HG02798 (cell line): ENCODE data around the gene DGKZ.

Experiments used
- ATAC-seq: cut with Tn5 transposase; IDR thresholded peaks from one replicate; pipeline ENCODE4 v1.9.1; 2021; ENCODE audit warnings: mild to moderate bottlenecking; ENCODE audit not compliant: unreplicated experiment, poor library complexity

The DGKZ gene

GRCh38 chr11:46345131-46345597 is 2.1 kb upstream of the DGKZ start:
- no peak for ATAC-seq

- ATAC-seq: no peak
Measured at GRCh38 chr11:46345881-46346484, 1.3 kb upstream of the DGKZ start.

GRCh38 chr11:46347637-46348311 is 511 bp downstream of the DGKZ start:
- ATAC-seq: no peak

GRCh38 chr11:46348566-46349401 is 1.5 kb downstream of the DGKZ start:
- ATAC-seq: no peak

GRCh38 chr11:46350695-46351094 is 3.4 kb downstream of the DGKZ start:
- no peak for ATAC-seq

- ATAC-seq: no peak
Measured at GRCh38 chr11:46351148-46351547, 3.9 kb downstream of the DGKZ start.

GRCh38 chr11:46351606-46352005 is 4.3 kb downstream of the DGKZ start:
- ATAC-seq: no peak

- no peak for ATAC-seq
Measured at GRCh38 chr11:46352063-46352841, 5.0 kb downstream of the DGKZ start.

GRCh38 chr11:46353698-46354097 is 6.4 kb downstream of the DGKZ start:
- ATAC-seq: no peak

GRCh38 chr11:46356924-46357482 is 9.7 kb downstream of the DGKZ start:
- ATAC-seq: no peak

- no peak for ATAC-seq
Measured at GRCh38 chr11:46357483-46357936, 10.2 kb downstream of the DGKZ start.

- ATAC-seq: no peak
Measured at GRCh38 chr11:46359953-46360352, 12.7 kb downstream of the DGKZ start.

GRCh38 chr11:46360878-46361277 is 13.6 kb downstream of the DGKZ start:
- no peak for ATAC-seq

GRCh38 chr11:46361283-46362155 is 14.3 kb downstream of the DGKZ start:
- ATAC-seq: peak; percentile 90

GRCh38 chr11:46362156-46363030 is 15.1 kb downstream of the DGKZ start:
- ATAC-seq: no peak

GRCh38 chr11:46363031-46363407 is 15.8 kb downstream of the DGKZ start:
- ATAC-seq: no peak

GRCh38 chr11:46363455-46364005 is 16.3 kb downstream of the DGKZ start:
- no peak for ATAC-seq

GRCh38 chr11:46364056-46364455 is 16.8 kb downstream of the DGKZ start:
- no peak for ATAC-seq
